Measurements from ENCODE around the gene RAVER1. TPM values are rescaled to one million over a fixed set of nuclear protein-coding genes. Genes with fewer than 3 reads are reported as not detected.

RAVER1 gene
- total and polyA plus RNA-seq, 9 of the 15 experiments (the other 6 are each of a cell fraction or from before 2014, with no cell fraction given), result 0.06 to 113 (median 7.0) TPM

DNA sequence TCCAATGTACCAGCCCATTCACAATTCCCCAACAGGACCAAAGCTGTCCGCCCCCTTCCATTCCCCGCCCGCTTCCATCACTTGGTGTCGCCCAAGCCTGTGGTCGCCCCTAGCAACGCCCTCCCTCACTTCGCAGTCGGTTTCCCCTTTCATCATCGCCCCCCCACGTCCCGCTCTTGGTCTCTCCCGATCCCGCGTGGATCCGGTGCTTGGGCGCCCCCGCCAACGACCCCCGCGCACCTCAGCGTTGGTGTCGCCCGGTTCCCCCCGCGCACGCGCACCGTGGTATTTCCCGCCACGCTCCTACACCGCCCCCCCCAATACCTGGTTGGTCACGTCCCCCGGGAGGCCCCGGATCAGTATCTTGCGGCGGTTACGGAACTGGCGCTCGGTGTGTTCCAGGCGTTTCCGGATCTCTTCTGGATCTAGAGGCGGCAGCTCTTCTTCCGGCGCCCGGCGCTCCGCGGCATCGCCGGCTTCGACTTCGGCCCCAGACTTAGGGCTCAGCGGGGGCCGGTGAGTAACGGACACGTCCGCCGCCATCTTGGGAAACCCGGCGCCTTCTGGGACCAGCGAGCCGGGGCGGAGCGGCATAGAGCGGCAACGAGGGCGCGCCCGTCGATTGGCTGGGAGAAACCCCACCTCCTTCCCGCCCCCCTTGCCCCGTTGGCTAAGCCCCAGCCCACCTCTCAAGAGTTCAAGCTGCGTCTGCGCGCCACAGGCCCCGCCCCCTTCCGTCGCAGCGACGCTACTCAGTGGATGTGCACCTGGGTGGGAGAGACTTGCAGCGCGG is at the start of gene RAVER1 (continued):
- TF ChIP-seq PTTG1 (tag; IDR thresholded peaks at IDR 0.05; ENCODE audit: low read depth) (no peak), SREBF2 (CRISPR knock-in tag; IDR thresholded peaks at IDR 0.05) (0 out of 2 replicates have a peak, but pooled peaks have one; percentile 23), BMI1 (IDR thresholded peaks at IDR 0.05; ENCODE audit: low read length) (peak; percentile 73; the same call in 1 of the 2 replicates), MTA2 (IDR thresholded peaks at IDR 0.05; ENCODE audit: low read depth) (no peak), NCOA2 (IDR thresholded peaks at IDR 0.05; ENCODE audit: partially characterized antibody in 2 of 2) (no peak), ZNF445 (CRISPR knock-in tag; IDR thresholded peaks at IDR 0.05; ENCODE audit: low read depth) (no peak), SETDB1 (IDR thresholded peaks at IDR 0.05; ENCODE audit: low read length) (no peak), POLR2B (IDR thresholded peaks at IDR 0.05; ENCODE audit: low read depth, partially characterized antibody) (peak; percentile 92), CEBPB (tag; IDR thresholded peaks at IDR 0.05) (peak; percentile 35; the same call in 1 of the 2 replicates), MED1 (CRISPR knock-in tag; IDR thresholded peaks at IDR 0.05; ENCODE audit: borderline replicate concordance) (0 out of 2 replicates have a peak, but pooled peaks have one; percentile 78), STAT5A (IDR thresholded peaks at IDR 0.05; ENCODE audit: borderline replicate concordance, low read length) (no peak)
- TF ChIP-seq, protein P1, sequence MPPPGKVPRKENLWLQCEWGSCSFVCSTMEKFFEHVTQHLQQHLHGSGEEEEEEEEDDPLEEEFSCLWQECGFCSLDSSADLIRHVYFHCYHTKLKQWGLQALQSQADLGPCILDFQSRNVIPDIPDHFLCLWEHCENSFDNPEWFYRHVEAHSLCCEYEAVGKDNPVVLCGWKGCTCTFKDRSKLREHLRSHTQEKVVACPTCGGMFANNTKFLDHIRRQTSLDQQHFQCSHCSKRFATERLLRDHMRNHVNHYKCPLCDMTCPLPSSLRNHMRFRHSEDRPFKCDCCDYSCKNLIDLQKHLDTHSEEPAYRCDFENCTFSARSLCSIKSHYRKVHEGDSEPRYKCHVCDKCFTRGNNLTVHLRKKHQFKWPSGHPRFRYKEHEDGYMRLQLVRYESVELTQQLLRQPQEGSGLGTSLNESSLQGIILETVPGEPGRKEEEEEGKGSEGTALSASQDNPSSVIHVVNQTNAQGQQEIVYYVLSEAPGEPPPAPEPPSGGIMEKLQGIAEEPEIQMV (tag; conservative IDR thresholded peaks at IDR 0.05; ENCODE audit: low read depth), result no peak
- TF ChIP-seq, protein P2, sequence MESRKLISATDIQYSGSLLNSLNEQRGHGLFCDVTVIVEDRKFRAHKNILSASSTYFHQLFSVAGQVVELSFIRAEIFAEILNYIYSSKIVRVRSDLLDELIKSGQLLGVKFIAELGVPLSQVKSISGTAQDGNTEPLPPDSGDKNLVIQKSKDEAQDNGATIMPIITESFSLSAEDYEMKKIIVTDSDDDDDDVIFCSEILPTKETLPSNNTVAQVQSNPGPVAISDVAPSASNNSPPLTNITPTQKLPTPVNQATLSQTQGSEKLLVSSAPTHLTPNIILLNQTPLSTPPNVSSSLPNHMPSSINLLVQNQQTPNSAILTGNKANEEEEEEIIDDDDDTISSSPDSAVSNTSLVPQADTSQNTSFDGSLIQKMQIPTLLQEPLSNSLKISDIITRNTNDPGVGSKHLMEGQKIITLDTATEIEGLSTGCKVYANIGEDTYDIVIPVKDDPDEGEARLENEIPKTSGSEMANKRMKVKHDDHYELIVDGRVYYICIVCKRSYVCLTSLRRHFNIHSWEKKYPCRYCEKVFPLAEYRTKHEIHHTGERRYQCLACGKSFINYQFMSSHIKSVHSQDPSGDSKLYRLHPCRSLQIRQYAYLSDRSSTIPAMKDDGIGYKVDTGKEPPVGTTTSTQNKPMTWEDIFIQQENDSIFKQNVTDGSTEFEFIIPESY (CRISPR knock-in tag; IDR thresholded peaks at IDR 0.05), result peak; percentile 82
- TF ChIP-seq, protein P3, sequence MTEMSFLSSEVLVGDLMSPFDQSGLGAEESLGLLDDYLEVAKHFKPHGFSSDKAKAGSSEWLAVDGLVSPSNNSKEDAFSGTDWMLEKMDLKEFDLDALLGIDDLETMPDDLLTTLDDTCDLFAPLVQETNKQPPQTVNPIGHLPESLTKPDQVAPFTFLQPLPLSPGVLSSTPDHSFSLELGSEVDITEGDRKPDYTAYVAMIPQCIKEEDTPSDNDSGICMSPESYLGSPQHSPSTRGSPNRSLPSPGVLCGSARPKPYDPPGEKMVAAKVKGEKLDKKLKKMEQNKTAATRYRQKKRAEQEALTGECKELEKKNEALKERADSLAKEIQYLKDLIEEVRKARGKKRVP (CRISPR knock-in tag; IDR thresholded peaks at IDR 0.05), result peak; percentile 46; the same call in 1 of the 2 replicates
- TF ChIP-seq, protein P4, sequence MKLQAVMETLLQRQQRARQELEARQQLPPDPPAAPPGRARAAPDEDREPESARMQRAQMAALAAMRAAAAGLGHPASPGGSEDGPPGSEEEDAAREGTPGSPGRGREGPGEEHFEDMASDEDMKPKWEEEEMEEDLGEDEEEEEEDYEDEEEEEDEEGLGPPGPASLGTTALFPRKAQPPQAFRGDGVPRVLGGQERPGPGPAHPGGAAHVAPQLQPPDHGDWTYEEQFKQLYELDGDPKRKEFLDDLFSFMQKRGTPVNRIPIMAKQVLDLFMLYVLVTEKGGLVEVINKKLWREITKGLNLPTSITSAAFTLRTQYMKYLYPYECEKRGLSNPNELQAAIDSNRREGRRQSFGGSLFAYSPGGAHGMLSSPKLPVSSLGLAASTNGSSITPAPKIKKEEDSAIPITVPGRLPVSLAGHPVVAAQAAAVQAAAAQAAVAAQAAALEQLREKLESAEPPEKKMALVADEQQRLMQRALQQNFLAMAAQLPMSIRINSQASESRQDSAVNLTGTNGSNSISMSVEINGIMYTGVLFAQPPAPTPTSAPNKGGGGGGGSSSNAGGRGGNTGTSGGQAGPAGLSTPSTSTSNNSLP (IDR thresholded peaks at IDR 0.05; ENCODE audit: borderline replicate concordance, low read depth, low read length), result no peak
- TF ChIP-seq, protein P5, sequence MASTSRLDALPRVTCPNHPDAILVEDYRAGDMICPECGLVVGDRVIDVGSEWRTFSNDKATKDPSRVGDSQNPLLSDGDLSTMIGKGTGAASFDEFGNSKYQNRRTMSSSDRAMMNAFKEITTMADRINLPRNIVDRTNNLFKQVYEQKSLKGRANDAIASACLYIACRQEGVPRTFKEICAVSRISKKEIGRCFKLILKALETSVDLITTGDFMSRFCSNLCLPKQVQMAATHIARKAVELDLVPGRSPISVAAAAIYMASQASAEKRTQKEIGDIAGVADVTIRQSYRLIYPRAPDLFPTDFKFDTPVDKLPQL (IDR thresholded peaks at IDR 0.05; ENCODE audit: extremely low read depth, insufficient read length), result no peak
- TF ChIP-seq, protein P6, sequence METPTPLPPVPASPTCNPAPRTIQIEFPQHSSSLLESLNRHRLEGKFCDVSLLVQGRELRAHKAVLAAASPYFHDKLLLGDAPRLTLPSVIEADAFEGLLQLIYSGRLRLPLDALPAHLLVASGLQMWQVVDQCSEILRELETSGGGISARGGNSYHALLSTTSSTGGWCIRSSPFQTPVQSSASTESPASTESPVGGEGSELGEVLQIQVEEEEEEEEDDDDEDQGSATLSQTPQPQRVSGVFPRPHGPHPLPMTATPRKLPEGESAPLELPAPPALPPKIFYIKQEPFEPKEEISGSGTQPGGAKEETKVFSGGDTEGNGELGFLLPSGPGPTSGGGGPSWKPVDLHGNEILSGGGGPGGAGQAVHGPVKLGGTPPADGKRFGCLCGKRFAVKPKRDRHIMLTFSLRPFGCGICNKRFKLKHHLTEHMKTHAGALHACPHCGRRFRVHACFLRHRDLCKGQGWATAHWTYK (CRISPR knock-in tag; IDR thresholded peaks at IDR 0.05), result peak; percentile 78; the same call in 1 of the 2 replicates

Data from K562 (cell line).